ENCODE measurements around the gene TRAPPC11.

- TF ChIP-seq TAF1 (IDR thresholded peaks at IDR 0.05; ENCODE audit: low read depth): no peak
- no peak for TF ChIP-seq POLR2AphosphoS5 (IDR thresholded peaks at IDR 0.05)
- TF ChIP-seq RAD21 (conservative IDR thresholded peaks at IDR 0.05): no peak
- TF ChIP-seq EZH2 (IDR thresholded peaks at IDR 0.05; ENCODE audit: borderline replicate concordance, insufficient read depth, low read length, poor library complexity, severe bottlenecking): no peak
Measured at GRCh38 chr4:183636503-183636902, 22.6 kb upstream of the TRAPPC11 start.
